ENCODE results near the gene FAM216B.

FAM216B gene

GRCh38 chr13:42836930-42837690 is 55.7 kb downstream of the FAM216B start:
- no peak for DNase-seq

All from Kasumi-1 (cell line).